Measurements from ENCODE around the gene BTBD7. TPM values are rescaled to one million over a fixed set of nuclear protein-coding genes. Genes with fewer than 3 reads are reported as not detected.

Gene BTBD7
- total RNA-seq, 1 donor from 2014 or later = 47.9 TPM

DNA sequence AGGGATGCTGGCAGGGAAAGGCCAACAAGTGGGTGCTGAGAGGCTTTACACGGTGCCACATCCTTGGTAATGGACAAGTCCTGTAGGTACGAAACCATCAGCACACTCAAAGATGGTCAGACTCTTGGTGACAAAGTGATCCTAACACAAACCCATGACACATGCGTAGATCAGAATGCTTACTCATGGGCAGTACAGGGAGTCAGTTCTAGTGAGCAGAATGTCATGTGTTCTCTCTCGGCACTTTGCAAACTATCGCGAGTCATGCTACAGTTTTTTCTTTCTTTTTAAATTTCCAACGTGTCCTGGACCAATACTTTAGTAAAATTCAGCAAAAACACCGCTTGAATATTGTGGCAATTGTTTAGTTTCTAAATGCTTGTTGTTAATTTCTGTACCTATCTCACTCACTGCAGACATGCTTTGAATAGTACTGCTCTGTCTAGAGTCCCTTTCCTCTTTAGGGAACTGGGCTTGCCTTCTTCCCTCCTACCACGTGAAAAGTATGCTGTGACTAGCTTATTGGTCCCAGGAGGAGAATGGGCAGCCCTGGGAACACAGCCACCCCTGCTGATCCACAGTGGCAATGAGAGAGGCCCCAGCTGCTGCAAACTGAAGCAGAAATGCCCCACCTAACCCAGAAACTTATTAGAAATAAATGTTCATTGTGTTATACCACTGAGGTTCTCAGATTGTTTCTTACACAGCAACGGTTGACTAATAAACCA is 63.3 kb downstream of the BTBD7 start:
- no peak for DNase-seq (ENCODE audit: extremely low spot score, unreplicated experiment)
- Mint-ChIP-seq H3K27me3 (no peaks in the 10 kb centered on the region), H3K27ac (no peak overlapping the region), H3K4me1 (ENCODE audit: unreplicated experiment) (peaks cover 33% of the 10 kb centered on the region), H3K4me3 (no peak overlapping the region), H3K36me3 (peaks cover 13% of the 10 kb centered on the region), H3K9me3 (no peaks in the 10 kb centered on the region)
- TF ChIP-seq, protein P1, sequence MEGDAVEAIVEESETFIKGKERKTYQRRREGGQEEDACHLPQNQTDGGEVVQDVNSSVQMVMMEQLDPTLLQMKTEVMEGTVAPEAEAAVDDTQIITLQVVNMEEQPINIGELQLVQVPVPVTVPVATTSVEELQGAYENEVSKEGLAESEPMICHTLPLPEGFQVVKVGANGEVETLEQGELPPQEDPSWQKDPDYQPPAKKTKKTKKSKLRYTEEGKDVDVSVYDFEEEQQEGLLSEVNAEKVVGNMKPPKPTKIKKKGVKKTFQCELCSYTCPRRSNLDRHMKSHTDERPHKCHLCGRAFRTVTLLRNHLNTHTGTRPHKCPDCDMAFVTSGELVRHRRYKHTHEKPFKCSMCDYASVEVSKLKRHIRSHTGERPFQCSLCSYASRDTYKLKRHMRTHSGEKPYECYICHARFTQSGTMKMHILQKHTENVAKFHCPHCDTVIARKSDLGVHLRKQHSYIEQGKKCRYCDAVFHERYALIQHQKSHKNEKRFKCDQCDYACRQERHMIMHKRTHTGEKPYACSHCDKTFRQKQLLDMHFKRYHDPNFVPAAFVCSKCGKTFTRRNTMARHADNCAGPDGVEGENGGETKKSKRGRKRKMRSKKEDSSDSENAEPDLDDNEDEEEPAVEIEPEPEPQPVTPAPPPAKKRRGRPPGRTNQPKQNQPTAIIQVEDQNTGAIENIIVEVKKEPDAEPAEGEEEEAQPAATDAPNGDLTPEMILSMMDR (conservative IDR thresholded peaks at IDR 0.05) = no peak

DNA sequence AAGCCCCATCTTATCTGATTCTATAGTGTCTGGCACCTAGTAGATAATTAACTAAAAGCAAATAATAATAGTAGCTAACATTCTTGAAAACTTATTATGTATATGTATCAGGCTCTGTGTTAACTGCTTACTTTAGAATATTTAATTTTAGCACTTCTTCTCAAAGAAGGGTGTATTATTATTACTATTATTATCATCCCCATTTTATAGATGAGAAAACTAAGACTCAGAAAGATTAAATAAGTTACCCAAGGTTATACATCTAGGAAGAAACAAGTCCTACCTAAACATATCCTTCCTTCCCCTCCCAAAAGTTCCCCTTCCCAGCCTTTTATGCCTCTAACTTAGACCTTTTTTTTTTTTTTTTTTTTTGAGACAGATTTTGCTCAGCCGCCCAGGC is 64.4 kb downstream of the BTBD7 start:
- H3K9me3 Mint-ChIP-seq = no peaks in the 10 kb centered on the region
- no peak for DNase-seq (ENCODE audit: extremely low spot score, unreplicated experiment)
- H3K27ac Mint-ChIP-seq = no peak overlapping the region
- H3K36me3 Mint-ChIP-seq = peaks cover 13% of the 10 kb centered on the region
- H3K27me3 Mint-ChIP-seq = no peaks in the 10 kb centered on the region
- H3K4me1 Mint-ChIP-seq (ENCODE audit: unreplicated experiment) = peaks cover 33% of the 10 kb centered on the region
- no peak overlapping the region for H3K4me3 Mint-ChIP-seq
- TF ChIP-seq, protein P1 (conservative IDR thresholded peaks at IDR 0.05) = no peak

DNA sequence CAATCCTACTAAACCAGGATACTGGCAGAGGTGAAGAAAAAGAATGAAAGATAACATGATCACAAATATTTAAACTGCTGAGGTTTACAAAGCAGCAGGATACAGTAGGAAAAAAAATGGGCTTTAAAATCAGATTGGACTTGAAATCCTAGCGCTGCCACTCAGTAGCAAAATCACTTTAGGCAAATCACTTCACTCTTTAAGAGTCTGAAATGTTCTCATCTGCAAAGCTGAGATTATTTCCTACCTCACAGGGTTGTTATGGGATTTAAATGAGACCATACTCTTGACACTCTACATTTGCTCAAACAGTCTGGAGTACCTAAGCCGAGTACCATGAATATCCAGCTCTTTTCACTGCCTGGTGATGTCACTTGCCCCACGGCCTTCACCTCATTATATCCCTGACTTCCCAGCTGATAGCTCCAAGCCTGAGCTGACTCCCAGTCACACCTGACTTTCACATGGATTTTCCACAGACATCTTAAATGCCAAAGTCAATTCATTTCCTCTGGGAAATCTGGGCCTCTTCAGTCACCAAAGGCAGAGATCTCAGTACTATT is 65.6 kb downstream of the BTBD7 start:
- DNase-seq (ENCODE audit: extremely low spot score, unreplicated experiment) = no peak
- Mint-ChIP-seq H3K4me1 (ENCODE audit: unreplicated experiment) (peaks cover 29% of the 10 kb centered on the region), H3K27me3 (no peaks in the 10 kb centered on the region), H3K27ac (peak overlapping the region; percentile 39), H3K4me3 (no peak overlapping the region), H3K9me3 (no peaks in the 10 kb centered on the region), H3K36me3 (peaks cover 8% of the 10 kb centered on the region)
- TF ChIP-seq, protein P1 (conservative IDR thresholded peaks at IDR 0.05) = no peak

DNA sequence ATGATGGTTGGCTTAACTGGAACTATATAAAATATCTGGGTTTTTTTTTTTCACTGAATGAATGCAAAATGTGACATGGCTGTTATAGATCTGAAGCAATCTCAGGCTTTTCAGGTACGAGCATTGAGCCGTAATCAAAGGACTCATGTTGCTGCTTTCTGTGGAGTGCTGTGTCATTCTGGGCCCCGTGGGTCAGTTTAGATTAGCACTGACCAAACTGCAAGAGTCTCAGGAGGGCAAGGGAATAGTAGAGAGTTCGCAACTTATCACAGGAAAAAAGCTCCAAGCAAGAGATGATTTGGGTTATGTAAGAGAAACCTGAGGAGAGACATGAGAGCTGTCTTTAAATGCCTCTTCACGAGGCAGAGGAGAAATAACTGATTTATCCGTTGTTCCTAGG is 66.7 kb downstream of the BTBD7 start:
- Mint-ChIP-seq H3K27me3 (no peaks in the 10 kb centered on the region), H3K27ac (no peak overlapping the region), H3K4me3 (no peak overlapping the region), H3K9me3 (no peaks in the 10 kb centered on the region), H3K4me1 (ENCODE audit: unreplicated experiment) (peaks cover 27% of the 10 kb centered on the region), H3K36me3 (peaks cover 6% of the 10 kb centered on the region)
- no peak for DNase-seq (ENCODE audit: extremely low spot score, unreplicated experiment)
- TF ChIP-seq, protein P1 (conservative IDR thresholded peaks at IDR 0.05) = no peak

DNA sequence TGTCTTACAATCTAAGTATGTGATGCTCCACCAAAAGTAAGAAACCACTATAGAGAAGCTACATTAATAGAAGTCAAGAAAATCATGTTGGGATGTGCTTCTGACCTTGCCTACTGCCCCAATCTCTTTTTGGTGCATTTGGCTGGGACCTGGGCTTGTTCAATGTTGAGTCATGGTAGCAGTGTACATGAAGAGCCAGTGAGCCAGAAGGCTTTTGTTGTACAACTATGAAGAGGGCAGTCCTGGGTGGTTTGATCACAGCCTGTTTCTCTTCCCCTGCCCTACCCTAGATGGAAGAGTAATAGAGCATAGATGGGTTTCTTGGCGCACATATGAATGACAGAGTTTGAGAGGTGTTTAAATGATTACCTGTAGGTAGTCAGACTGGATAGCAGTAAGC is 69.4 kb downstream of the BTBD7 start:
- no peak for DNase-seq (ENCODE audit: extremely low spot score, unreplicated experiment)
- Mint-ChIP-seq H3K4me1 (ENCODE audit: unreplicated experiment) (peaks cover 23% of the 10 kb centered on the region), H3K4me3 (no peak overlapping the region), H3K9me3 (no peaks in the 10 kb centered on the region), H3K27ac (peak overlapping the region; percentile 10), H3K36me3 (peaks cover 12% of the 10 kb centered on the region), H3K27me3 (no peaks in the 10 kb centered on the region)
- TF ChIP-seq, protein P1 (conservative IDR thresholded peaks at IDR 0.05) = no peak

Measured in type B pancreatic cell (in vitro differentiated cells).